Peyer's patch (tissue), 4 donors: ENCODE measurements around the gene RASGRP3.

Experiments used
- CTCF ChIP-seq, 6 experiments: fragments of 450-650 bp in 4 of 6; fragments of 200-600 bp in 2 of 6; sonication (generic) in 1 of 6; IDR thresholded peaks; one replicate each; pipeline ENCODE4 v1.5.1; 2017 to 2019; ENCODE audit warnings: antibody characterized with exemption in 6 of 6, mild to moderate bottlenecking in 3 of 6, moderate library complexity in 1 of 6
- POLR2A ChIP-seq, 2 donors: fragments of 450-650 bp; IDR thresholded peaks; one replicate each; pipeline ENCODE4 v1.5.1; 2017; ENCODE audit warnings: antibody characterized with exemption in 2 of 2, mild to moderate bottlenecking in 2 of 2, moderate library complexity in 2 of 2

- TF ChIP-seq CTCF (IDR thresholded peaks at IDR 0.05) = no peak
- no peak for TF ChIP-seq POLR2A (IDR thresholded peaks at IDR 0.05)
These were observed 343 bp downstream of the RASGRP3 start for GRCh38 chr2:33476793-33477190.
